Fibroblast of skin of left biceps (primary cell): Measurements from ENCODE around the gene EPB41L2.

Source experiments
- DNase-seq, 2 experiments: peaks; one replicate each; pipeline ENCODE4 v3.0.0-alpha.2; 2013; ENCODE audit warnings: low read depth in 2 of 2

The EPB41L2 gene

GRCh38 chr6:130975325-130975724 is 87.7 kb downstream of the EPB41L2 start:
- DNase-seq: no peak

GRCh38 chr6:130973521-130974277 is 89.3 kb downstream of the EPB41L2 start:
- DNase-seq: no peak

GRCh38 chr6:130971504-130971903 is 91.5 kb downstream of the EPB41L2 start:
- no peak for DNase-seq

GRCh38 chr6:130970839-130971410 is 92.1 kb downstream of the EPB41L2 start:
- DNase-seq: no peak

GRCh38 chr6:130969791-130970491 is 93.1 kb downstream of the EPB41L2 start:
- no peak for DNase-seq

- no peak for DNase-seq
Observed at GRCh38 chr6:130969166-130969565, 93.9 kb downstream of the EPB41L2 start.

GRCh38 chr6:130968476-130968875 is 94.6 kb downstream of the EPB41L2 start:
- DNase-seq: no peak

- DNase-seq: no peak
Observed at GRCh38 chr6:130967502-130968445, 95.3 kb downstream of the EPB41L2 start.

- DNase-seq: no peak
Observed at GRCh38 chr6:130966344-130966980, 96.6 kb downstream of the EPB41L2 start.

- peak; percentile 47 to 58 for DNase-seq
Observed at GRCh38 chr6:130965656-130966055, 97.4 kb downstream of the EPB41L2 start.

- DNase-seq: no peak
Observed at GRCh38 chr6:130964808-130965604, 98.0 kb downstream of the EPB41L2 start.

- no peak for DNase-seq
Observed at GRCh38 chr6:130964289-130964688, 98.8 kb downstream of the EPB41L2 start.

GRCh38 chr6:130962966-130963365 is 100.1 kb downstream of the EPB41L2 start:
- no peak for DNase-seq

GRCh38 chr6:130961148-130961547 is 101.9 kb downstream of the EPB41L2 start:
- DNase-seq: no peak

GRCh38 chr6:130959951-130960350 is 103.1 kb downstream of the EPB41L2 start:
- no peak for DNase-seq

GRCh38 chr6:130958468-130958867 is 104.6 kb downstream of the EPB41L2 start:
- DNase-seq: no peak

- DNase-seq: no peak
Observed at GRCh38 chr6:130955755-130956154, 107.3 kb downstream of the EPB41L2 start.

- DNase-seq: no peak
Observed at GRCh38 chr6:130949553-130949952, 113.5 kb downstream of the EPB41L2 start.

GRCh38 chr6:130947464-130947863 is 115.6 kb downstream of the EPB41L2 start:
- no peak for DNase-seq

GRCh38 chr6:130946076-130946475 is 117.0 kb downstream of the EPB41L2 start:
- DNase-seq: peak in 1 of 2 experiments; percentile 23
